ENCODE measurements around the gene BMP2.

DNA sequence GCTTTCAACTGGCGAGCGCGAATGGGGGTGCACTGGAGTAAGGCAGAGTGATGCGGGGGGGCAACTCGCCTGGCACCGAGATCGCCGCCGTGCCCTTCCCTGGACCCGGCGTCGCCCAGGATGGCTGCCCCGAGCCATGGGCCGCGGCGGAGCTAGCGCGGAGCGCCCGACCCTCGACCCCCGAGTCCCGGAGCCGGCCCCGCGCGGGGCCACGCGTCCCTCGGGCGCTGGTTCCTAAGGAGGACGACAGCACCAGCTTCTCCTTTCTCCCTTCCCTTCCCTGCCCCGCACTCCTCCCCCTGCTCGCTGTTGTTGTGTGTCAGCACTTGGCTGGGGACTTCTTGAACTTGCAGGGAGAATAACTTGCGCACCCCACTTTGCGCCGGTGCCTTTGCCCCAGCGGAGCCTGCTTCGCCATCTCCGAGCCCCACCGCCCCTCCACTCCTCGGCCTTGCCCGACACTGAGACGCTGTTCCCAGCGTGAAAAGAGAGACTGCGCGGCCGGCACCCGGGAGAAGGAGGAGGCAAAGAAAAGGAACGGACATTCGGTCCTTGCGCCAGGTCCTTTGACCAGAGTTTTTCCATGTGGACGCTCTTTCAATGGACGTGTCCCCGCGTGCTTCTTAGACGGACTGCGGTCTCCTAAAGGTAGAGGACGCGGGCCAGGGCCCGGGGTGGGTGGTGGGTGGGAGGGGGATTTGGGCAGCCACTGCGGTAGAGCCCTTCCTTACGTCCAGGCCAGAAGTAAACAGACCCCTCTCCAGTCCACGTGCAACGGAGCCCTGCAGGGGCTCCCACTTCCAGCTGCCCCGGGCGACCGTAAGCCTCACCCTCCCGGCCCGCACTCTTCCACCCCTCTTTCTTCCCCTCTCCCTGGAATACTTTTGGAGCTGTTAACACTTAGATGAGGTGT is 998 bp downstream of the BMP2 start:
- TF ChIP-seq, protein P1, sequence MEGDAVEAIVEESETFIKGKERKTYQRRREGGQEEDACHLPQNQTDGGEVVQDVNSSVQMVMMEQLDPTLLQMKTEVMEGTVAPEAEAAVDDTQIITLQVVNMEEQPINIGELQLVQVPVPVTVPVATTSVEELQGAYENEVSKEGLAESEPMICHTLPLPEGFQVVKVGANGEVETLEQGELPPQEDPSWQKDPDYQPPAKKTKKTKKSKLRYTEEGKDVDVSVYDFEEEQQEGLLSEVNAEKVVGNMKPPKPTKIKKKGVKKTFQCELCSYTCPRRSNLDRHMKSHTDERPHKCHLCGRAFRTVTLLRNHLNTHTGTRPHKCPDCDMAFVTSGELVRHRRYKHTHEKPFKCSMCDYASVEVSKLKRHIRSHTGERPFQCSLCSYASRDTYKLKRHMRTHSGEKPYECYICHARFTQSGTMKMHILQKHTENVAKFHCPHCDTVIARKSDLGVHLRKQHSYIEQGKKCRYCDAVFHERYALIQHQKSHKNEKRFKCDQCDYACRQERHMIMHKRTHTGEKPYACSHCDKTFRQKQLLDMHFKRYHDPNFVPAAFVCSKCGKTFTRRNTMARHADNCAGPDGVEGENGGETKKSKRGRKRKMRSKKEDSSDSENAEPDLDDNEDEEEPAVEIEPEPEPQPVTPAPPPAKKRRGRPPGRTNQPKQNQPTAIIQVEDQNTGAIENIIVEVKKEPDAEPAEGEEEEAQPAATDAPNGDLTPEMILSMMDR (optimal IDR thresholded peaks at IDR 0.05 in 1 of 3, IDR thresholded peaks at IDR 0.05 in 1 of 3, conservative IDR thresholded peaks at IDR 0.05 in 1 of 3; ENCODE audit: extremely low read depth in 1 of 3, insufficient read depth in 2 of 3, low read length in 3 of 3), result no peak
- TF ChIP-seq EZH2 (IDR thresholded peaks at IDR 0.05; ENCODE audit: low read length), result no peak
